Measurements from ENCODE around the gene ARAP3. TPM values are rescaled to one million over a fixed set of nuclear protein-coding genes. Genes with fewer than 3 reads are reported as not detected.
A peak's percentile ranks its signal among the peaks of the same experiment; 100 is the strongest.

ARAP3 gene
- total and polyA plus RNA-seq, 2 experiments from 2014 or later: 18.4 to 33.2 TPM

DNA sequence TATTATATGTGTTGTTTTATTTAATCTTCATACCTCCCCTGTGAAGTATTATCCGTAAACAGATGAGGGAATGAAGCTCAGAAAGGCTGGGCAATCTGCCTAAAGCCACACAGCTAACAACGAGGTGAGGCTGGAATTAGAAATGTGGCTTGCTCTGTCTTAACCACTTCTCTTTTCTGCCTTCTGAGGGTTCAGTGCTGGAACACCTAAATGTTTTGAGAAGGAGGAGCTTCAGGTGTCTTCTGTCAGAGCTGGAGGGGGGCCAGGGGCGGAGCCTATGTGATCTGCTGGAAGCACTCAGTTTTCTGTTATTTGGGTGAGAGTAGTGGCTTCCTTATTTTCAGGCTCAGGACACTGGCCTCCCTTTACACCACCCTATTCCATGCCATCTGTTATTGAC is 35.0 kb upstream of the ARAP3 start:
- H3K4me1 Mint-ChIP-seq: peaks cover 51% of the 10 kb centered on the region
- no peak for TF ChIP-seq JUNB (IDR thresholded peaks at IDR 0.05; ENCODE audit: unreplicated experiment)
- no peak for TF ChIP-seq EZH2 (IDR thresholded peaks at IDR 0.05; ENCODE audit: low read depth, unreplicated experiment)
- no peak for TF ChIP-seq CREB1 (CRISPR knock-in tag; IDR thresholded peaks at IDR 0.05; ENCODE audit: low read depth)
- no peak for TF ChIP-seq NANOG (IDR thresholded peaks at IDR 0.05; ENCODE audit: borderline replicate concordance)
- TF ChIP-seq, protein P1, sequence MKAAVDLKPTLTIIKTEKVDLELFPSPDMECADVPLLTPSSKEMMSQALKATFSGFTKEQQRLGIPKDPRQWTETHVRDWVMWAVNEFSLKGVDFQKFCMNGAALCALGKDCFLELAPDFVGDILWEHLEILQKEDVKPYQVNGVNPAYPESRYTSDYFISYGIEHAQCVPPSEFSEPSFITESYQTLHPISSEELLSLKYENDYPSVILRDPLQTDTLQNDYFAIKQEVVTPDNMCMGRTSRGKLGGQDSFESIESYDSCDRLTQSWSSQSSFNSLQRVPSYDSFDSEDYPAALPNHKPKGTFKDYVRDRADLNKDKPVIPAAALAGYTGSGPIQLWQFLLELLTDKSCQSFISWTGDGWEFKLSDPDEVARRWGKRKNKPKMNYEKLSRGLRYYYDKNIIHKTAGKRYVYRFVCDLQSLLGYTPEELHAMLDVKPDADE (IDR thresholded peaks at IDR 0.05): no peak
- TF ChIP-seq, protein P2, sequence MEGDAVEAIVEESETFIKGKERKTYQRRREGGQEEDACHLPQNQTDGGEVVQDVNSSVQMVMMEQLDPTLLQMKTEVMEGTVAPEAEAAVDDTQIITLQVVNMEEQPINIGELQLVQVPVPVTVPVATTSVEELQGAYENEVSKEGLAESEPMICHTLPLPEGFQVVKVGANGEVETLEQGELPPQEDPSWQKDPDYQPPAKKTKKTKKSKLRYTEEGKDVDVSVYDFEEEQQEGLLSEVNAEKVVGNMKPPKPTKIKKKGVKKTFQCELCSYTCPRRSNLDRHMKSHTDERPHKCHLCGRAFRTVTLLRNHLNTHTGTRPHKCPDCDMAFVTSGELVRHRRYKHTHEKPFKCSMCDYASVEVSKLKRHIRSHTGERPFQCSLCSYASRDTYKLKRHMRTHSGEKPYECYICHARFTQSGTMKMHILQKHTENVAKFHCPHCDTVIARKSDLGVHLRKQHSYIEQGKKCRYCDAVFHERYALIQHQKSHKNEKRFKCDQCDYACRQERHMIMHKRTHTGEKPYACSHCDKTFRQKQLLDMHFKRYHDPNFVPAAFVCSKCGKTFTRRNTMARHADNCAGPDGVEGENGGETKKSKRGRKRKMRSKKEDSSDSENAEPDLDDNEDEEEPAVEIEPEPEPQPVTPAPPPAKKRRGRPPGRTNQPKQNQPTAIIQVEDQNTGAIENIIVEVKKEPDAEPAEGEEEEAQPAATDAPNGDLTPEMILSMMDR (conservative IDR thresholded peaks at IDR 0.05; ENCODE audit: low read depth in 2 of 2): no peak
- TF ChIP-seq EZH2phosphoT487 (IDR thresholded peaks at IDR 0.05; ENCODE audit: unreplicated experiment): no peak
- TF ChIP-seq ZNF114 (CRISPR knock-in tag; IDR thresholded peaks at IDR 0.05): no peak
- TF ChIP-seq, protein P3, sequence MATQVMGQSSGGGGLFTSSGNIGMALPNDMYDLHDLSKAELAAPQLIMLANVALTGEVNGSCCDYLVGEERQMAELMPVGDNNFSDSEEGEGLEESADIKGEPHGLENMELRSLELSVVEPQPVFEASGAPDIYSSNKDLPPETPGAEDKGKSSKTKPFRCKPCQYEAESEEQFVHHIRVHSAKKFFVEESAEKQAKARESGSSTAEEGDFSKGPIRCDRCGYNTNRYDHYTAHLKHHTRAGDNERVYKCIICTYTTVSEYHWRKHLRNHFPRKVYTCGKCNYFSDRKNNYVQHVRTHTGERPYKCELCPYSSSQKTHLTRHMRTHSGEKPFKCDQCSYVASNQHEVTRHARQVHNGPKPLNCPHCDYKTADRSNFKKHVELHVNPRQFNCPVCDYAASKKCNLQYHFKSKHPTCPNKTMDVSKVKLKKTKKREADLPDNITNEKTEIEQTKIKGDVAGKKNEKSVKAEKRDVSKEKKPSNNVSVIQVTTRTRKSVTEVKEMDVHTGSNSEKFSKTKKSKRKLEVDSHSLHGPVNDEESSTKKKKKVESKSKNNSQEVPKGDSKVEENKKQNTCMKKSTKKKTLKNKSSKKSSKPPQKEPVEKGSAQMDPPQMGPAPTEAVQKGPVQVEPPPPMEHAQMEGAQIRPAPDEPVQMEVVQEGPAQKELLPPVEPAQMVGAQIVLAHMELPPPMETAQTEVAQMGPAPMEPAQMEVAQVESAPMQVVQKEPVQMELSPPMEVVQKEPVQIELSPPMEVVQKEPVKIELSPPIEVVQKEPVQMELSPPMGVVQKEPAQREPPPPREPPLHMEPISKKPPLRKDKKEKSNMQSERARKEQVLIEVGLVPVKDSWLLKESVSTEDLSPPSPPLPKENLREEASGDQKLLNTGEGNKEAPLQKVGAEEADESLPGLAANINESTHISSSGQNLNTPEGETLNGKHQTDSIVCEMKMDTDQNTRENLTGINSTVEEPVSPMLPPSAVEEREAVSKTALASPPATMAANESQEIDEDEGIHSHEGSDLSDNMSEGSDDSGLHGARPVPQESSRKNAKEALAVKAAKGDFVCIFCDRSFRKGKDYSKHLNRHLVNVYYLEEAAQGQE (IDR thresholded peaks at IDR 0.05; ENCODE audit: unreplicated experiment): no peak
- no peak for TF ChIP-seq ZNF331 (CRISPR knock-in tag; IDR thresholded peaks at IDR 0.05; ENCODE audit: low read depth)
- no peak for TF ChIP-seq STAT1 (IDR thresholded peaks at IDR 0.05; ENCODE audit: unreplicated experiment)
- TF ChIP-seq, protein P4, sequence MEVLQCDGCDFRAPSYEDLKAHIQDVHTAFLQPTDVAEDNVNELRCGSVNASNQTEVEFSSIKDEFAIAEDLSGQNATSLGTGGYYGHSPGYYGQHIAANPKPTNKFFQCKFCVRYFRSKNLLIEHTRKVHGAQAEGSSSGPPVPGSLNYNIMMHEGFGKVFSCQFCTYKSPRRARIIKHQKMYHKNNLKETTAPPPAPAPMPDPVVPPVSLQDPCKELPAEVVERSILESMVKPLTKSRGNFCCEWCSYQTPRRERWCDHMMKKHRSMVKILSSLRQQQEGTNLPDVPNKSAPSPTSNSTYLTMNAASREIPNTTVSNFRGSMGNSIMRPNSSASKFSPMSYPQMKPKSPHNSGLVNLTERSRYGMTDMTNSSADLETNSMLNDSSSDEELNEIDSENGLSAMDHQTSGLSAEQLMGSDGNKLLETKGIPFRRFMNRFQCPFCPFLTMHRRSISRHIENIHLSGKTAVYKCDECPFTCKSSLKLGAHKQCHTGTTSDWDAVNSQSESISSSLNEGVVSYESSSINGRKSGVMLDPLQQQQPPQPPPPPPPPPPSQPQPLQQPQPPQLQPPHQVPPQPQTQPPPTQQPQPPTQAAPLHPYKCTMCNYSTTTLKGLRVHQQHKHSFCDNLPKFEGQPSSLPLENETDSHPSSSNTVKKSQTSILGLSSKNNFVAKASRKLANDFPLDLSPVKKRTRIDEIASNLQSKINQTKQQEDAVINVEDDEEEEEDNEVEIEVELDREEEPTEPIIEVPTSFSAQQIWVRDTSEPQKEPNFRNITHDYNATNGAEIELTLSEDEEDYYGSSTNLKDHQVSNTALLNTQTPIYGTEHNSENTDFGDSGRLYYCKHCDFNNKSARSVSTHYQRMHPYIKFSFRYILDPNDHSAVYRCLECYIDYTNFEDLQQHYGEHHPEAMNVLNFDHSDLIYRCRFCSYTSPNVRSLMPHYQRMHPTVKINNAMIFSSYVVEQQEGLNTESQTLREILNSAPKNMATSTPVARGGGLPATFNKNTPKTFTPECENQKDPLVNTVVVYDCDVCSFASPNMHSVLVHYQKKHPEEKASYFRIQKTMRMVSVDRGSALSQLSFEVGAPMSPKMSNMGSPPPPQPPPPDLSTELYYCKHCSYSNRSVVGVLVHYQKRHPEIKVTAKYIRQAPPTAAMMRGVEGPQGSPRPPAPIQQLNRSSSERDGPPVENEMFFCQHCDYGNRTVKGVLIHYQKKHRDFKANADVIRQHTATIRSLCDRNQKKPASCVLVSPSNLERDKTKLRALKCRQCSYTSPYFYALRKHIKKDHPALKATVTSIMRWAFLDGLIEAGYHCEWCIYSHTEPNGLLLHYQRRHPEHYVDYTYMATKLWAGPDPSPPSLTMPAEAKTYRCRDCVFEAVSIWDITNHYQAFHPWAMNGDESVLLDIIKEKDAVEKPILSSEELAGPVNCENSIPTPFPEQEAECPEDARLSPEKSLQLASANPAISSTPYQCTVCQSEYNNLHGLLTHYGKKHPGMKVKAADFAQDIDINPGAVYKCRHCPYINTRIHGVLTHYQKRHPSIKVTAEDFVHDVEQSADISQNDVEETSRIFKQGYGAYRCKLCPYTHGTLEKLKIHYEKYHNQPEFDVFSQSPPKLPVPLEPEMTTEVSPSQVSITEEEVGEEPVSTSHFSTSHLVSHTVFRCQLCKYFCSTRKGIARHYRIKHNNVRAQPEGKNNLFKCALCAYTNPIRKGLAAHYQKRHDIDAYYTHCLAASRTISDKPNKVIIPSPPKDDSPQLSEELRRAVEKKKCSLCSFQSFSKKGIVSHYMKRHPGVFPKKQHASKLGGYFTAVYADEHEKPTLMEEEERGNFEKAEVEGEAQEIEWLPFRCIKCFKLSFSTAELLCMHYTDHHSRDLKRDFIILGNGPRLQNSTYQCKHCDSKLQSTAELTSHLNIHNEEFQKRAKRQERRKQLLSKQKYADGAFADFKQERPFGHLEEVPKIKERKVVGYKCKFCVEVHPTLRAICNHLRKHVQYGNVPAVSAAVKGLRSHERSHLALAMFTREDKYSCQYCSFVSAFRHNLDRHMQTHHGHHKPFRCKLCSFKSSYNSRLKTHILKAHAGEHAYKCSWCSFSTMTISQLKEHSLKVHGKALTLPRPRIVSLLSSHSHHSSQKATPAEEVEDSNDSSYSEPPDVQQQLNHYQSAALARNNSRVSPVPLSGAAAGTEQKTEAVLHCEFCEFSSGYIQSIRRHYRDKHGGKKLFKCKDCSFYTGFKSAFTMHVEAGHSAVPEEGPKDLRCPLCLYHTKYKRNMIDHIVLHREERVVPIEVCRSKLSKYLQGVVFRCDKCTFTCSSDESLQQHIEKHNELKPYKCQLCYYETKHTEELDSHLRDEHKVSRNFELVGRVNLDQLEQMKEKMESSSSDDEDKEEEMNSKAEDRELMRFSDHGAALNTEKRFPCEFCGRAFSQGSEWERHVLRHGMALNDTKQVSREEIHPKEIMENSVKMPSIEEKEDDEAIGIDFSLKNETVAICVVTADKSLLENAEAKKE (CRISPR knock-in tag; IDR thresholded peaks at IDR 0.05): no peak
- TF ChIP-seq POLR2AphosphoS5 (IDR thresholded peaks at IDR 0.05; ENCODE audit: low read depth): no peak
- peaks cover 9% of the 10 kb centered on the region for H3K27me3 Mint-ChIP-seq (ENCODE audit: insufficient read depth, low read depth, poor library complexity)
- Histone ChIP-seq H4K20me1 (replicated peaks; ENCODE audit: insufficient read depth) (no peaks in the 10 kb centered on the region), H3K4me3 (no peak overlapping the region), H3K9me2 (ENCODE audit: insufficient read depth) (no peaks in the 10 kb centered on the region), H3K36me3 (ENCODE audit: insufficient read depth) (no peaks in the 10 kb centered on the region), H3K79me2 (replicated peaks; ENCODE audit: insufficient read depth) (no peaks in the 10 kb centered on the region), H3K4me1 (ENCODE audit: insufficient read depth) (peaks cover 44% of the 10 kb centered on the region), H3K4me2 (peak overlapping the region; percentile 49; the same call in 1 of the 2 replicates), H3F3A (replicated peaks; ENCODE audit: low read depth) (no peaks in the 10 kb centered on the region), H3K27ac (ENCODE audit: low read depth) (no peak overlapping the region), H2AFZ (0 out of 2 replicates have a peak overlapping the region, but pooled peaks have one; percentile 28), H3K27me3 (ENCODE audit: insufficient read depth) (no peaks in the 10 kb centered on the region)
- peak; percentile 57 for DNase-seq (ENCODE audit: low spot score)
- no peak overlapping the region for H3K4me3 Mint-ChIP-seq
- peak; percentile 55 for ATAC-seq
- no peaks in the 10 kb centered on the region for H3K9me3 Mint-ChIP-seq
- H3K36me3 Mint-ChIP-seq (ENCODE audit: low read depth): no peaks in the 10 kb centered on the region
- H3K27ac Mint-ChIP-seq: no peak overlapping the region
